Nephron (organoid): ENCODE data around the gene ARRB1.
A peak's percentile ranks its signal among the peaks of the same experiment; 100 is the strongest.

Source experiments
- H3K27ac Mint-ChIP-seq, 3 experiments: 2 replicates each; pipeline ENCODE4 v1.8.0; 2020; ENCODE audit warnings: mixed read lengths in 3 of 3, mild to moderate bottlenecking in 2 of 3, moderate library complexity in 1 of 3
- H3K27me3 Mint-ChIP-seq: 2 replicates; pipeline ENCODE4 v1.8.0; 2021; ENCODE audit warnings: low read depth, mild to moderate bottlenecking, moderate library complexity, mixed read lengths
- H3K36me3 Mint-ChIP-seq: 2 replicates; pipeline ENCODE4 v1.8.0; 2020; ENCODE audit warnings: low read depth, mixed read lengths
- H3K4me1 Mint-ChIP-seq: 2 replicates; pipeline ENCODE4 v1.8.0; 2020; ENCODE audit warnings: mixed read lengths
- H3K4me3 Mint-ChIP-seq, 3 experiments: 2 replicates each; pipeline ENCODE4 v1.8.0; 2020; ENCODE audit warnings: mild to moderate bottlenecking in 3 of 3, mixed read lengths in 3 of 3, moderate library complexity in 2 of 3
- H3K9me3 Mint-ChIP-seq: 2 replicates; pipeline ENCODE4 v1.8.0; 2020; ENCODE audit warnings: mixed read lengths
- CTCF ChIP-seq, 3 experiments: fragments of 200-600 bp; sonication (generic); IDR thresholded peaks; one replicate each; pipeline ENCODE4 v1.5.0; 2021; ENCODE audit warnings: antibody characterized with exemption in 3 of 3; ENCODE audit not compliant: unreplicated experiment in 3 of 3

The ARRB1 gene

DNA sequence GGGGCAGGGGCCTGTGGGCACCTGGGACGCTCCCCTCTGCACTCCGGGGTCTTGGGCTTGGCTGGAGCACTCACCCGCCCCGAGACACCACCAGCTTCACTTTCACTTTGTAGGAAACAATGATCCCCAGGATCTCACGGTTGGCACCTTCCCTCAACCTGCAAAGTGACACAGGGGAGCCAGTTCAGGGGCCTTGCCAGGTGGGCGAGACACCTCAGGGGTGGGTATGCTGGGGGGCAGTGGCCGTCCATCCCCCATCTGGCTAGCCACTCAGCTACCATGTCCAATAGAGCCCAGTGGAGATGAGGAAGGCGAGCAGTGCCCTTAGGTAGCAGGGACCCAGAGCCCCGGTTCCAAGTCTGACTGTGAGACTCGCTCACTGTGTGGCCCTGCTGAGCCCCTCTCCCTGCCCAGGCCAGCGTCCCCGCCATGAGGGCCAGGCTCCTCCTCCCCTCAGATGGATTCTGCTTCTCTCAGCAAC is 78.6 kb downstream of the ARRB1 start:
- Mint-ChIP-seq H3K4me1 (no peaks in the 10 kb centered on the region), H3K27ac (no peak overlapping the region), H3K27me3 (no peaks in the 10 kb centered on the region), H3K4me3 (no peak overlapping the region), H3K36me3 (peaks cover 18% of the 10 kb centered on the region), H3K9me3 (no peaks in the 10 kb centered on the region)
- TF ChIP-seq CTCF (IDR thresholded peaks at IDR 0.05; ENCODE audit: unreplicated experiment in 3 of 3): no peak

DNA sequence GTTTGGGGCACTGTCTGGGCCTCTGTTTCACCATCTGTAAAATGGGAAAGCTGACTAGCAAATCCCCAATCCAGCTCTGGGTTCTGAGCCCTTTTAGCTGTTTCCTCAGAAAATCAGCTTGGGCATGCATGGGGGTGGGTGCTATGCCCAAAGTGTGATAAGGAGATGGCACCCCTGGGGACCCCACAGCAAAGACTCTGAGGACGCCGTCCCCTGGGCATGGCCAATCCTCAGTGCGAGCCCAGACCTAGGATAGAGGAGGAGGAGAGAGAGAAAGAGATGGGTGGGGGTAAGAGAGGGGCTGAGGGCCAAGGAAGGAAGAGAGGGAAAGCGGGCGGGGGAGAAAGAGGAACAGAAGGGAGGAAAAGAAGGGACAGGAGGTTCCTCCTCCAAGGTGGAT is 79.1 kb downstream of the ARRB1 start:
- TF ChIP-seq CTCF (IDR thresholded peaks at IDR 0.05; ENCODE audit: unreplicated experiment in 3 of 3): no peak
- H3K27me3 Mint-ChIP-seq: no peaks in the 10 kb centered on the region

GRCh38 chr11:75271730-75272129 is 79.7 kb downstream of the ARRB1 start:
- H3K27ac Mint-ChIP-seq: no peak overlapping the region
- no peak for TF ChIP-seq CTCF (IDR thresholded peaks at IDR 0.05; ENCODE audit: unreplicated experiment in 3 of 3)
- no peak overlapping the region for H3K4me3 Mint-ChIP-seq
- H3K4me1 Mint-ChIP-seq: no peaks in the 10 kb centered on the region
- no peaks in the 10 kb centered on the region for H3K9me3 Mint-ChIP-seq
- H3K36me3 Mint-ChIP-seq: peaks cover 11% of the 10 kb centered on the region
- no peaks in the 10 kb centered on the region for H3K27me3 Mint-ChIP-seq

More for the DNA sequence above, 79.1 kb downstream of the ARRB1 start:
- Mint-ChIP-seq H3K36me3 (peaks cover 15% of the 10 kb centered on the region), H3K9me3 (no peaks in the 10 kb centered on the region), H3K27ac (no peak overlapping the region), H3K4me3 (no peak overlapping the region), H3K4me1 (no peaks in the 10 kb centered on the region)

- H3K4me1 Mint-ChIP-seq: no peaks in the 10 kb centered on the region
- peak in 2 of 3 experiments; percentile 18 to 22 for TF ChIP-seq CTCF (IDR thresholded peaks at IDR 0.05; ENCODE audit: unreplicated experiment in 3 of 3)
- H3K27me3 Mint-ChIP-seq: no peaks in the 10 kb centered on the region
- H3K27ac Mint-ChIP-seq: no peak overlapping the region
- H3K9me3 Mint-ChIP-seq: no peaks in the 10 kb centered on the region
- peaks cover 8% of the 10 kb centered on the region for H3K36me3 Mint-ChIP-seq
- H3K4me3 Mint-ChIP-seq: no peak overlapping the region
These were observed 80.5 kb downstream of the ARRB1 start for GRCh38 chr11:75270896-75271418.

- TF ChIP-seq CTCF (IDR thresholded peaks at IDR 0.05; ENCODE audit: unreplicated experiment in 3 of 3): no peak
- H3K9me3 Mint-ChIP-seq: no peaks in the 10 kb centered on the region
- no peaks in the 10 kb centered on the region for H3K4me1 Mint-ChIP-seq
- H3K27ac Mint-ChIP-seq: no peak overlapping the region
- H3K36me3 Mint-ChIP-seq: peaks cover 3% of the 10 kb centered on the region
- no peak overlapping the region for H3K4me3 Mint-ChIP-seq
- no peaks in the 10 kb centered on the region for H3K27me3 Mint-ChIP-seq
These were observed 81.6 kb downstream of the ARRB1 start for GRCh38 chr11:75269896-75270295.

GRCh38 chr11:75269367-75269660 is 82.1 kb downstream of the ARRB1 start:
- Mint-ChIP-seq H3K9me3 (no peaks in the 10 kb centered on the region), H3K4me1 (no peaks in the 10 kb centered on the region), H3K27ac (no peak overlapping the region), H3K4me3 (no peak overlapping the region), H3K27me3 (no peaks in the 10 kb centered on the region), H3K36me3 (peaks cover 3% of the 10 kb centered on the region)
- no peak for TF ChIP-seq CTCF (IDR thresholded peaks at IDR 0.05; ENCODE audit: unreplicated experiment in 3 of 3)
